ENCODE measurements around the gene C1QL3. TPM values are rescaled to one million over a fixed set of nuclear protein-coding genes. Genes with fewer than 3 reads are reported as not detected.

The C1QL3 gene
- total RNA-seq, 4 donors from 2014 or later: 0.18 TPM; not detected in 3

DNA sequence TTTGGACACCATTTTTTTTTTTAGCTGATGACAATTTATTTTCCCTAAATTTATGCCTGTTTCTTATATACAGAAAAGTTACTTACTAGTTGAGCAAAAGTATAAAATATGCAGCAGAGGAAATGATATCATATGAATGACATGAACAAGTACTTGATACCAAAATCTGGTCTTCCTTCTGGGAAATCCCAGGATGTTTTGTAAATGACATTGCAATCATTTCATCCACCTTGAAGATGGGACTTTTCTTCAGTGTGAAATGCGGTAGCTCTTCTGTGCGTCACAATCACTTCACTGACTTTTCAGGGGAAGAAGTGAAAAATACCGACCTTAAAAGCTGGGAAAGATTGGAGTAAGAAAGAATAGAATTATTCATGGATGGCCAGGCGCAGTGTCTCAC is 23.8 kb downstream of the C1QL3 start:
- Histone ChIP-seq H3K36me3 (peaks cover 6% of the 10 kb centered on the region), H3K27ac (no peak overlapping the region), H3K27me3 (no peaks in the 10 kb centered on the region), H3K9me3 (no peaks in the 10 kb centered on the region), H3K4me1 (no peaks in the 10 kb centered on the region), H3K4me3 (no peak overlapping the region)
- TF ChIP-seq, protein P1, sequence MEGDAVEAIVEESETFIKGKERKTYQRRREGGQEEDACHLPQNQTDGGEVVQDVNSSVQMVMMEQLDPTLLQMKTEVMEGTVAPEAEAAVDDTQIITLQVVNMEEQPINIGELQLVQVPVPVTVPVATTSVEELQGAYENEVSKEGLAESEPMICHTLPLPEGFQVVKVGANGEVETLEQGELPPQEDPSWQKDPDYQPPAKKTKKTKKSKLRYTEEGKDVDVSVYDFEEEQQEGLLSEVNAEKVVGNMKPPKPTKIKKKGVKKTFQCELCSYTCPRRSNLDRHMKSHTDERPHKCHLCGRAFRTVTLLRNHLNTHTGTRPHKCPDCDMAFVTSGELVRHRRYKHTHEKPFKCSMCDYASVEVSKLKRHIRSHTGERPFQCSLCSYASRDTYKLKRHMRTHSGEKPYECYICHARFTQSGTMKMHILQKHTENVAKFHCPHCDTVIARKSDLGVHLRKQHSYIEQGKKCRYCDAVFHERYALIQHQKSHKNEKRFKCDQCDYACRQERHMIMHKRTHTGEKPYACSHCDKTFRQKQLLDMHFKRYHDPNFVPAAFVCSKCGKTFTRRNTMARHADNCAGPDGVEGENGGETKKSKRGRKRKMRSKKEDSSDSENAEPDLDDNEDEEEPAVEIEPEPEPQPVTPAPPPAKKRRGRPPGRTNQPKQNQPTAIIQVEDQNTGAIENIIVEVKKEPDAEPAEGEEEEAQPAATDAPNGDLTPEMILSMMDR (IDR thresholded peaks at IDR 0.05): no peak
- TF ChIP-seq EP300 (IDR thresholded peaks at IDR 0.05) (no peak), POLR2A (IDR thresholded peaks at IDR 0.05) (no peak), POLR2AphosphoS5 (IDR thresholded peaks at IDR 0.05) (no peak)
- 88% methylated on average over 4 of the region's 4 CpGs for WGBS
- DNase-seq (ENCODE audit: low spot score in 2 of 2): no peak

DNA sequence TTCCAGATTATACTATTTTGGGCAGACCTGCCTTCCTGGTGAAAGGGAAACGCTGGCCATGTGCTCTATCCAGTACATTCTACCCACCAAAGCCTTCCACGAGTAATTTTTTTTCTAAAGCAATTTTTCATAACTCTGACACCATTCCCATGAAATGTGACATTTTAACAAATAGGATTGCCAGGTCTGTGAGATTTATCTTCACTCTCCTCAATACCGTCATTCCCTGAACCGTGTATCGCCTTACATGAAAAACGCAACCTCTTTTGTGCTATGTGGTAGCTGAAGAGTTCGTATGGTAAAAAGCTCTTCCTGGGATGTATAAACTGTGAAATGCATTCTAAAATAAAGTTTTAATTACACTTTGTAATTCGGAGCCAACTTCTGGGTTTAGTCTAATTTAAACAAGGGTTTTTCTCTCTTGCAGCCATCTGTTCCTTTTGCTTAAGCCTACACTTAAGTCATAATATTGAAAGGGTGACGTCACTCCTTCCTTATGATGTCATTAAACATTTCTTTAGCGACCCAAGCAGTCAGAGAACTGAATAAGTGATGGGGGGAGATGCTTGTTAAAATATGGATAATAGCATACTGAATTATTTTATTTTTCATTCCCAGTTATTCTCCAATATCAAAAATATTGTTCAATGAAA is 27.7 kb downstream of the C1QL3 start:
- Histone ChIP-seq H3K4me3 (no peak overlapping the region), H3K27me3 (no peaks in the 10 kb centered on the region), H3K27ac (no peak overlapping the region), H3K36me3 (peaks cover 9% of the 10 kb centered on the region), H3K9me3 (no peaks in the 10 kb centered on the region), H3K4me1 (no peaks in the 10 kb centered on the region)
- TF ChIP-seq, protein P1 (IDR thresholded peaks at IDR 0.05): no peak
- TF ChIP-seq POLR2A (IDR thresholded peaks at IDR 0.05) (no peak), POLR2AphosphoS5 (IDR thresholded peaks at IDR 0.05) (no peak), EP300 (IDR thresholded peaks at IDR 0.05) (no peak)
- DNase-seq (ENCODE audit: low spot score in 2 of 2): no peak
- 84% methylated on average over 10 of the region's 10 CpGs for WGBS

DNA sequence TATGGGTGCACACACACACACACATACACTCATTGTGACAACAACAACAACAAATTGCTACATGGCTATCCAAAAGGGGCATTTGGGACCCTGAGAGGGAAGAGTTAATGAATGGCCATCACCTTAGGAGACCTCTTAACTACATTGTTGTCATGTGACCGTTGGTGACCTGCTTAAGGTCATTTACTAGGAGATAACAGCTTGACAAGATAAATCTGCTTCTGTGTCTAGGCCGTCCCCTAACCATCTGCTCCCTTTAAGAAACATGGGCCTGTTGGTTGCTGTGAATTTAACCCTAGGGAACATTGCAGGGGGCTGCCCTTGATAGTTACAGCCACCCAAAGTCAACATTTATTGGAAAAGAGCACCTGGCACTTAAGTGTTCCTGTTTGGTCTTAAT is 29.7 kb downstream of the C1QL3 start:
- H3K27me3 ChIP-seq: no peaks in the 10 kb centered on the region
- no peaks in the 10 kb centered on the region for H3K9me3 ChIP-seq
- no peaks in the 10 kb centered on the region for H3K4me1 ChIP-seq
- peaks cover 16% of the 10 kb centered on the region for H3K36me3 ChIP-seq
- WGBS: 61% methylated on average over 2 of the region's 2 CpGs
- no peak overlapping the region for H3K27ac ChIP-seq
- H3K4me3 ChIP-seq: no peak overlapping the region
- no peak for TF ChIP-seq EP300 (IDR thresholded peaks at IDR 0.05)
- TF ChIP-seq, protein P1 (IDR thresholded peaks at IDR 0.05): no peak
- no peak for TF ChIP-seq POLR2AphosphoS5 (IDR thresholded peaks at IDR 0.05)
- DNase-seq (ENCODE audit: low spot score in 2 of 2): no peak

DNA sequence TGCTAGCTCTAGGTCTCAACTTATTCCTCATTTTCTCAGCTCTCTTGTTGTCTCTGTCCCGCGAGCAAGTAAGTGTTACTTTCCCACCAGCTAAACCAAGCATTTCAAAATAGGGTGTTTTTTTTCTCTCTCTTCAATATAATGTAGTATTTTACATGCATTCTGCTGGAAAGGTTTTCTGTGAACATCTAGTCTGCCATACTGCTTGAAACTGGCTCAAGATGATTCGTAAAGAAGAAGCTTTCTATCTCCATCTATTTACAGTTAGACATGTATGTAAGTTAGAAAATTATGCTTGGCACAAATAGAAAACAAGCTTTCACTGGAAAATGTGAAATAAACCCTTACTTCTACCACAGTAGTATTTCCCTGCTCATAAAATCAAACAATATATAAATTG is 31.2 kb downstream of the C1QL3 start:
- H3K27me3 ChIP-seq: no peaks in the 10 kb centered on the region
- TF ChIP-seq POLR2AphosphoS5 (IDR thresholded peaks at IDR 0.05): no peak
- TF ChIP-seq POLR2A (IDR thresholded peaks at IDR 0.05): no peak
- TF ChIP-seq, protein P1 (IDR thresholded peaks at IDR 0.05): no peak
- no peak for TF ChIP-seq EP300 (IDR thresholded peaks at IDR 0.05)
- no peak overlapping the region for H3K27ac ChIP-seq
- no peaks in the 10 kb centered on the region for H3K9me3 ChIP-seq
- H3K36me3 ChIP-seq: peaks cover 22% of the 10 kb centered on the region
- DNase-seq (ENCODE audit: low spot score in 2 of 2): no peak
- no peak overlapping the region for H3K4me3 ChIP-seq
- 93% methylated on average over 3 of the region's 3 CpGs for WGBS
- no peaks in the 10 kb centered on the region for H3K4me1 ChIP-seq

DNA sequence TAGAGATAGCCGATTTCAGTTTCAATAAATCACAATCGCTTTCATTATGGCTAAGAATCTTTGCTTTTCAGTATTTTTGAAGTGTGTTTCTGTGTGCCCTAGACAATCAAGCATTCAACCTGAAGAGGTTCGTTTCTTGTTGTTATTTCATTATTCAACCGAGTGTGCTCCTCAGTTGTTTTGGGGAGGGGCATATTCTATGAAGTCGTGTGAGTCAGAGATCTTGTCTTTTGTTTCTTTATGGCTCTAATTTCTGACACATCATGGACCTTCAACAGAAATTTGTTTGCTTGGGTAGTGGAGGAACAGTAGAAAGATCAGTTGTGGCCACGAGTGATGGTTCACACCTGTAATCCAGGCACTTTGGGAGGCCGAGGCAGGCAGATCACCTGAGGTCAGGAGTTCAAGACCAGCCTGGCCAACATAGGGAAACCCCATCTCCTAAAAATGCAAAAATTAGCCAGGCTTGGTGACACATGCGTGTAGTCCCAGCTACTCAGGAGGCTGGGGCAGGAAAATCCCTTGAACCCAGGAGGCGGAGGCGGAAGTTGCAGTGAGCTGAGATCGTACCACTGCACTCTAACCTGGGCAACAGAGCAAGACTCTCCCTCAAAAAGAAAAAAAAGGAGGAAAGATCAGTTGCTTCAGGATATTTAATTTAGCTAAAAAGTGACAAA is 38.3 kb downstream of the C1QL3 start:
- H3K4me3 ChIP-seq: no peak overlapping the region
- H3K27ac ChIP-seq: no peak overlapping the region
- peaks cover 13% of the 10 kb centered on the region for H3K36me3 ChIP-seq
- 94% methylated on average over 11 of the region's 11 CpGs for whole genome bisulfite sequencing
- H3K4me1 ChIP-seq: no peaks in the 10 kb centered on the region
- no peak for DNase-seq (ENCODE audit: low spot score in 2 of 2)
- no peaks in the 10 kb centered on the region for H3K9me3 ChIP-seq
- H3K27me3 ChIP-seq: no peaks in the 10 kb centered on the region
- TF ChIP-seq POLR2AphosphoS5 (IDR thresholded peaks at IDR 0.05): no peak
- TF ChIP-seq, protein P1 (IDR thresholded peaks at IDR 0.05): no peak

All from suprapubic skin (tissue), 4 donors.